IMR-90 (cell line): ENCODE measurements around the gene CYP19A1. TPM values are rescaled to one million over a fixed set of nuclear protein-coding genes. Genes with fewer than 3 reads are reported as not detected.

Experiments
- ATAC-seq: fragments of 200-7000 bp; cut with Tn5 transposase; 2 replicates; pipeline ENCODE4 v1.9.1; 2020; ENCODE audit warnings: low read depth, mild to moderate bottlenecking, moderate library complexity
- BruUV-seq: library from RNA; stranded (reverse); fragments of 400-500 nt; replicated peaks from 2 replicates; lab custom pipeline; 2021; lab: Mats Ljungman, UMichigan
- CTCF ChIA-PET: fragments of 300-600 bp; formaldehyde crosslinking; extraction: SDS; loops from one replicate; lab custom pipeline; 2021; ENCODE audit warnings: antibody characterized with exemption; lab: Yijun Ruan, JAX
- POLR2A ChIA-PET: fragments of 300-600 bp; sonication (Branson Sonifier 250); formaldehyde crosslinking; loops from one replicate; lab custom pipeline; 2022; ENCODE audit warnings: antibody characterized with exemption; ENCODE audit not compliant: unreplicated experiment; lab: Charles Lee
- DNase-seq: peaks from one replicate; pipeline ENCODE4 v3.0.0; 2013
- H2AFZ ChIP-seq: replicated peaks from 2 replicates; pipeline ENCODE3; 2013; ENCODE audit warnings: low read length, mild to moderate bottlenecking; ENCODE audit not compliant: poor library complexity
- H2AK5ac ChIP-seq: 2 replicates; pipeline ENCODE4 v1.6.1; 2013; ENCODE audit warnings: low read depth, low read length, inconsistent platforms
- H2AK9ac ChIP-seq: replicated peaks from 2 replicates; pipeline ENCODE3; 2013; ENCODE audit warnings: mild to moderate bottlenecking, low read depth, low read length, moderate library complexity; ENCODE audit not compliant: poor library complexity
- H2BK120ac ChIP-seq: 2 replicates; pipeline ENCODE4 v1.6.1; 2013; ENCODE audit warnings: low read depth, low read length, inconsistent platforms
- H2BK15ac ChIP-seq: 3 replicates; pipeline ENCODE4 v1.6.1; 2013; ENCODE audit warnings: low read depth, low read length, inconsistent platforms
- H2BK20ac ChIP-seq: 2 replicates; pipeline ENCODE4 v1.6.1; 2013; ENCODE audit warnings: low read depth, mild to moderate bottlenecking, inconsistent platforms, low read length, moderate library complexity
- H2BK5ac ChIP-seq: 2 replicates; pipeline ENCODE4 v1.6.1; 2013; ENCODE audit warnings: mild to moderate bottlenecking, low read depth, low read length, inconsistent platforms; ENCODE audit not compliant: poor library complexity, severe bottlenecking
- H3K14ac ChIP-seq: replicated peaks from 2 replicates; pipeline ENCODE4 v1.6.1; 2013; ENCODE audit warnings: low read depth, low read length, inconsistent platforms
- H3K18ac ChIP-seq: 2 replicates; pipeline ENCODE4 v1.6.1; 2013; ENCODE audit warnings: low read depth, low read length, control low read depth
- H3K23ac ChIP-seq: 2 replicates; pipeline ENCODE4 v1.6.1; 2013; ENCODE audit warnings: low read depth, low read length, inconsistent platforms
- H3K27ac ChIP-seq: 2 replicates; pipeline ENCODE4 v1.5.1; 2013; ENCODE audit warnings: mild to moderate bottlenecking, control low read depth, low read length; ENCODE audit not compliant: insufficient read depth
- H3K27me3 ChIP-seq: 2 replicates; pipeline ENCODE4 v1.6.1; 2013; ENCODE audit warnings: low read length; ENCODE audit not compliant: control insufficient read depth, insufficient read depth
- H3K36me3 ChIP-seq: 2 replicates; pipeline ENCODE4 v1.6.1; 2013; ENCODE audit warnings: low read length, mixed read lengths; ENCODE audit not compliant: control insufficient read depth, insufficient read depth
- H3K4ac ChIP-seq: 2 replicates; pipeline ENCODE4 v1.6.1; 2013; ENCODE audit warnings: low read depth, low read length, inconsistent platforms
- H3K4me1 ChIP-seq: 2 replicates; pipeline ENCODE4 v1.6.1; 2013; ENCODE audit warnings: low read length, mixed read lengths; ENCODE audit not compliant: control insufficient read depth, insufficient read depth
- H3K4me2 ChIP-seq: 2 replicates; pipeline ENCODE4 v1.6.1; 2013; ENCODE audit warnings: low read depth, mild to moderate bottlenecking, control low read depth, low read length, moderate library complexity
- H3K4me3 ChIP-seq: 2 replicates; pipeline ENCODE4 v1.5.1; 2013; ENCODE audit warnings: low read depth, mild to moderate bottlenecking, control low read depth, low read length, moderate library complexity; ENCODE audit not compliant: insufficient read depth
- H3K56ac ChIP-seq: 2 replicates; pipeline ENCODE4 v1.6.1; 2013; ENCODE audit warnings: low read length, inconsistent platforms; ENCODE audit not compliant: insufficient read depth; ENCODE audit errors: extremely low read depth
- H3K79me1 ChIP-seq, 2 experiments: 2 replicates each; pipeline ENCODE4 v1.6.1; 2013; ENCODE audit warnings: low read length in 2 of 2, inconsistent platforms in 1 of 2, low read depth in 1 of 2
- H3K9ac ChIP-seq: 2 replicates; pipeline ENCODE4 v1.6.1; 2013; ENCODE audit warnings: low read depth, low read length, control low read depth
- H3K9me1 ChIP-seq: 2 replicates; pipeline ENCODE4 v1.6.1; 2013; ENCODE audit warnings: low read length, inconsistent platforms; ENCODE audit not compliant: insufficient read depth
- H3K9me3 ChIP-seq: 2 replicates; pipeline ENCODE4 v1.6.1; 2013; ENCODE audit warnings: low read length; ENCODE audit not compliant: control insufficient read depth, insufficient read depth
- H4K20me1 ChIP-seq: 2 replicates; pipeline ENCODE4 v1.6.1; 2013; ENCODE audit warnings: low read length, inconsistent platforms; ENCODE audit not compliant: insufficient read depth
- H4K5ac ChIP-seq: 2 replicates; pipeline ENCODE4 v1.6.1; 2013; ENCODE audit warnings: mild to moderate bottlenecking, low read depth, low read length, control low read depth
- H4K8ac ChIP-seq, 2 experiments: 2 replicates each; pipeline ENCODE4 v1.6.1; 2013; ENCODE audit warnings: low read depth in 2 of 2, low read length in 2 of 2, control low read depth in 1 of 2, inconsistent platforms in 1 of 2
- H4K91ac ChIP-seq: 2 replicates; pipeline ENCODE4 v1.6.1; 2013; ENCODE audit warnings: low read depth, low read length, inconsistent platforms; ENCODE audit not compliant: insufficient read depth
- BHLHE40 ChIP-seq: fragments of 150-350 bp; IDR thresholded peaks from 2 replicates; pipeline ENCODE4 v1.6.1; 2016; ENCODE audit warnings: mild to moderate bottlenecking, low read depth, low read length
- CHD1 ChIP-seq: IDR thresholded peaks from 2 replicates; pipeline ENCODE4 v1.6.1; 2012; ENCODE audit warnings: low read depth, low read length, improper control_type of control experiment
- FOS ChIP-seq: fragments of 150-350 bp; IDR thresholded peaks from 2 replicates; pipeline ENCODE4 v1.6.1; 2016; ENCODE audit warnings: low read depth, low read length
- MAFK ChIP-seq: IDR thresholded peaks from 2 replicates; pipeline ENCODE4 v1.6.1; 2012; ENCODE audit warnings: low read depth, low read length, improper control_type of control experiment
- MAZ ChIP-seq: IDR thresholded peaks from 2 replicates; pipeline ENCODE4 v1.6.1; 2012; ENCODE audit warnings: low read depth, mild to moderate bottlenecking, low read length, improper control_type of control experiment, moderate library complexity, borderline replicate concordance
- RAD21 ChIP-seq: IDR thresholded peaks from 2 replicates; pipeline ENCODE4 v1.6.1; 2012; ENCODE audit warnings: low read length, improper control_type of control experiment
- SMC3 ChIP-seq: fragments of 150-350 bp; IDR thresholded peaks from 2 replicates; pipeline ENCODE4 v1.6.1; 2016; ENCODE audit warnings: low read depth, mild to moderate bottlenecking, antibody characterized with exemption, low read length, moderate library complexity
- USF2 ChIP-seq: fragments of 150-350 bp; IDR thresholded peaks from 2 replicates; pipeline ENCODE4 v1.6.1; 2017; ENCODE audit warnings: mild to moderate bottlenecking, antibody characterized with exemption, low read length, low read depth
- WGBS, 2 experiments: methylation state at CpG; one replicate each; pipeline versions ENCODE4 v1.1.5 to v1.1.7; 2013; ENCODE audit warnings: missing lambda C conversion rate in 2 of 2; ENCODE audit not compliant: insufficient read length in 1 of 2; ENCODE audit errors: extremely low coverage in 2 of 2; 5-methylcytosine and 5-hydroxymethylcytosine counted together
- dilution Hi-C: fragments of 300-500 bp; cut with HindIII; formaldehyde crosslinking; loops from one replicate; pipeline ENCODE4 v1.14.3; 2018; ENCODE audit warnings: low sequenced_read_pairs; ENCODE audit not compliant: unreplicated experiment
- in situ Hi-C: fragments of 300-500 bp; cut with MboI; formaldehyde crosslinking; loops from 3 replicates; pipeline ENCODE4 v1.14.3; 2019; ENCODE audit warnings: low sequenced_read_pairs, inconsistent platforms, mixed read lengths
- intact Hi-C: fragments of 100-400 bp; cut with micrococcal nuclease; formaldehyde crosslinking; loops from 2 replicates; pipeline ENCODE4 v1.10.0; 2022
- polyA plus RNA-seq, 3 experiments: library from polyadenylated mRNA; depleted of rRNA; stranded (reverse); fragments of >200 nt; gene quantifications; 2 replicates each; pipeline ENCODE4 v1.2.3, GENCODE V29; 2012; ENCODE audit warnings: low replicate concordance in 1 of 3
- total RNA-seq: library from RNA; depleted of rRNA; stranded (reverse); fragments of >200 nt; gene quantifications from 2 replicates; pipeline ENCODE4 v1.2.3, GENCODE V29; 2012

The CYP19A1 gene
- total and polyA plus RNA-seq, 2 of the 4 experiments (the other 2 are of a cell fraction) = not detected

GRCh38 chr15:51180534-51180933 is 157.9 kb downstream of the CYP19A1 start:
- no peak for DNase-seq
- ChIA-PET CTCF (interaction anchor here (0.8 kb wide), 1 partner anchor 17 kb away, joined by 3 read pairs; no protein-coding TSS in a partner anchor), POLR2A (no interaction called here)

More at GRCh38 chr15:51180534-51180933, 157.9 kb downstream of the CYP19A1 start:
- H3K14ac ChIP-seq = no peak overlapping the region
- no peak overlapping the region for H2BK15ac ChIP-seq
- H3K27me3 ChIP-seq = peaks cover 43% of the 10 kb centered on the region
- intact Hi-C loops (no loop called here), dilution Hi-C loops (no loop called here), in situ Hi-C loops (no loop called here)
- H3K9ac ChIP-seq = no peak overlapping the region
- no peak overlapping the region for H3K18ac ChIP-seq
- no peak overlapping the region for H4K91ac ChIP-seq
- H2AK9ac ChIP-seq = no peak overlapping the region
- ATAC-seq = no peak
- no peak overlapping the region for H3K23ac ChIP-seq
- WGBS, 2 experiments = no CpG with 5 or more reads among the region's 1 CpG
- H3K9me3 ChIP-seq = peaks cover 2% of the 10 kb centered on the region; the same call in 1 of the 2 replicates
- H4K8ac ChIP-seq = no peak overlapping the region
- H3K9me1 ChIP-seq = no peaks in the 10 kb centered on the region
- no TSS peak for BruUV-seq
- no peaks in the 10 kb centered on the region for H4K20me1 ChIP-seq
- H2AK5ac ChIP-seq = no peak overlapping the region
- H2BK20ac ChIP-seq = no peak overlapping the region
- H2BK5ac ChIP-seq = no peak overlapping the region
- TF ChIP-seq SMC3 (no peak), MAZ (no peak), USF2 (no peak), MAFK (no peak), BHLHE40 (no peak), RAD21 (no peak), CHD1 (no peak), FOS (no peak)
- no peak overlapping the region for H2AFZ ChIP-seq
- H3K27ac ChIP-seq = no peak overlapping the region
- H3K4me2 ChIP-seq = no peak overlapping the region
- H3K4ac ChIP-seq = no peak overlapping the region
- H3K4me1 ChIP-seq = no peaks in the 10 kb centered on the region
- H3K4me3 ChIP-seq = no peak overlapping the region
- H4K5ac ChIP-seq = no peak overlapping the region
- H2BK120ac ChIP-seq = no peak overlapping the region
- no peak overlapping the region for H3K56ac ChIP-seq
- H3K79me1 ChIP-seq = no peaks in the 10 kb centered on the region
- H3K36me3 ChIP-seq = no peaks in the 10 kb centered on the region
